Measurements from ENCODE around the gene ZSCAN22.

The ZSCAN22 gene

GRCh38 chr19:58351990-58352755, 25.4 kb downstream of the ZSCAN22 start:
- DNase-seq (ENCODE audit: low spot score), result no peak

- no peak for DNase-seq (ENCODE audit: low spot score)
Observed at GRCh38 chr19:58352760-58353671, 26.2 kb downstream of the ZSCAN22 start, which contains the start of gene A1BG. TSS of gene A1BG (minus strand) at chr19:58353492. CDS start at chr19:58353437, 55 bp downstream.

- no peak for DNase-seq (ENCODE audit: low spot score)
Observed at GRCh38 chr19:58353717-58354477, 27.1 kb downstream of the ZSCAN22 start.

- DNase-seq (ENCODE audit: low spot score), result no peak
Observed at GRCh38 chr19:58354478-58355030, 27.8 kb downstream of the ZSCAN22 start.

GRCh38 chr19:58355215-58355796, 28.5 kb downstream of the ZSCAN22 start:
- no peak for DNase-seq (ENCODE audit: low spot score)

GRCh38 chr19:58355908-58356765, 29.3 kb downstream of the ZSCAN22 start:
- peak; percentile 56 for DNase-seq (ENCODE audit: low spot score)

- DNase-seq (ENCODE audit: low spot score), result peak; percentile 42
Observed at GRCh38 chr19:58356766-58357480, 30.1 kb downstream of the ZSCAN22 start.

GRCh38 chr19:58357481-58358145, 30.8 kb downstream of the ZSCAN22 start:
- DNase-seq (ENCODE audit: low spot score), result no peak

- peak; percentile 65 for DNase-seq (ENCODE audit: low spot score)
Observed at GRCh38 chr19:58361900-58362271, 35.1 kb downstream of the ZSCAN22 start.

GRCh38 chr19:58362272-58362994, 35.6 kb downstream of the ZSCAN22 start, which contains the start of gene ZNF497:
TSS of gene ZNF497 (minus strand) at chr19:58362751. CDS start at chr19:58357635, 5,116 bp downstream.
- peak; percentile 99 for DNase-seq (ENCODE audit: low spot score)

- DNase-seq (ENCODE audit: low spot score), result no peak
Observed at GRCh38 chr19:58364146-58364545, 37.4 kb downstream of the ZSCAN22 start.

GRCh38 chr19:58366585-58367430, 40.0 kb downstream of the ZSCAN22 start:
- DNase-seq (ENCODE audit: low spot score), result no peak

- no peak for DNase-seq (ENCODE audit: low spot score)
Observed at GRCh38 chr19:58367698-58368454, 41.1 kb downstream of the ZSCAN22 start.

- DNase-seq (ENCODE audit: low spot score), result no peak
Observed at GRCh38 chr19:58368561-58369360, 42.0 kb downstream of the ZSCAN22 start.

- no peak for DNase-seq (ENCODE audit: low spot score)
Observed at GRCh38 chr19:58372311-58373133, 45.7 kb downstream of the ZSCAN22 start.

Measured in AG20443 (cell line).